Measurements from ENCODE around the gene GLG1.

The GLG1 gene

GRCh38 chr16:74500907-74501306 is 106.0 kb downstream of the GLG1 start:
- no peaks in the 10 kb centered on the region for H3K9me3 ChIP-seq (ENCODE audit: control insufficient read depth, low read length)
- 92 to 100% methylated on average over 2 of the region's 3 CpGs for WGBS, 2 experiments (ENCODE audit: insufficient coverage in 2 of 2)
- H3K27ac ChIP-seq (ENCODE audit: low read depth, low read length, severe bottlenecking): no peak overlapping the region
- H3K36me3 ChIP-seq (ENCODE audit: control insufficient read depth, insufficient read depth, low read length): peaks cover 22% of the 10 kb centered on the region
- H3K4me3 ChIP-seq (ENCODE audit: extremely low read depth, insufficient read depth, low read length, poor library complexity, severe bottlenecking): no peak overlapping the region
- no peaks in the 10 kb centered on the region for H3K4me1 ChIP-seq (ENCODE audit: control insufficient read depth, insufficient read depth, low read length, poor library complexity, severe bottlenecking)

DNA sequence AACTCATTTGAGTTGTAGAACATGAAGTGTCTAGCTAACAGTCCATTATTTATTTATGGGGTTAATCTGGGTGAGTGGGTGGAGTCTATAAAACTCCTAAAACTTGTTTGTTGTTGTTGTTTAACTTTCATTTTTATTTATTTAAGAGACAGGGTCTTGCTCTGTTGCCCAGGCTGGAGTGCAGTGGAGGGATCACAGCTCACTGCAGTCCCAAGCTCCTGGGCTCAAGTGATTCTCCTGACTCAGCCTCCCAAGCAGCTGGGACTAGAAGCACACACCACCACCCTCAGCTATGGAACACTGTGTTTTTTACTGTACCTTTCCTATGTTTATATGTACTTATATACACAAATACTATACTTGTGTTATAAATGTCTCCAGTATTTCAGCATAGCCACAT is 107.8 kb downstream of the GLG1 start:
- no peak overlapping the region for H3K27ac ChIP-seq (ENCODE audit: low read depth, low read length, severe bottlenecking)
- peaks cover 39% of the 10 kb centered on the region for H3K36me3 ChIP-seq (ENCODE audit: control insufficient read depth, insufficient read depth, low read length)
- no peaks in the 10 kb centered on the region for H3K9me3 ChIP-seq (ENCODE audit: control insufficient read depth, low read length)
- no peaks in the 10 kb centered on the region for H3K4me1 ChIP-seq (ENCODE audit: control insufficient read depth, insufficient read depth, low read length, poor library complexity, severe bottlenecking)
- H3K4me3 ChIP-seq (ENCODE audit: extremely low read depth, insufficient read depth, low read length, poor library complexity, severe bottlenecking): no peak overlapping the region

GRCh38 chr16:74497761-74498160 is 109.2 kb downstream of the GLG1 start:
- no peaks in the 10 kb centered on the region for H3K9me3 ChIP-seq (ENCODE audit: control insufficient read depth, low read length)
- WGBS, 2 experiments (ENCODE audit: insufficient coverage in 2 of 2): 94 to 100% methylated on average over 2 of the region's 3 CpGs

GRCh38 chr16:74496054-74496453 is 110.9 kb downstream of the GLG1 start:
- 91 to 100% methylated on average over 1 of the region's 3 CpGs for WGBS, 2 experiments (ENCODE audit: insufficient coverage in 2 of 2)
- Histone ChIP-seq H3K4me1 (ENCODE audit: control insufficient read depth, insufficient read depth, low read length, poor library complexity, severe bottlenecking) (no peaks in the 10 kb centered on the region), H3K4me3 (ENCODE audit: extremely low read depth, insufficient read depth, low read length, poor library complexity, severe bottlenecking) (no peak overlapping the region), H3K9me3 (ENCODE audit: control insufficient read depth, low read length) (no peaks in the 10 kb centered on the region), H3K27ac (ENCODE audit: low read depth, low read length, severe bottlenecking) (no peak overlapping the region), H3K36me3 (ENCODE audit: control insufficient read depth, insufficient read depth, low read length) (peaks cover 41% of the 10 kb centered on the region)

More at GRCh38 chr16:74497761-74498160, 109.2 kb downstream of the GLG1 start:
- no peaks in the 10 kb centered on the region for H3K4me1 ChIP-seq (ENCODE audit: control insufficient read depth, insufficient read depth, low read length, poor library complexity, severe bottlenecking)
- no peak overlapping the region for H3K4me3 ChIP-seq (ENCODE audit: extremely low read depth, insufficient read depth, low read length, poor library complexity, severe bottlenecking)
- H3K27ac ChIP-seq (ENCODE audit: low read depth, low read length, severe bottlenecking): no peak overlapping the region
- peaks cover 43% of the 10 kb centered on the region for H3K36me3 ChIP-seq (ENCODE audit: control insufficient read depth, insufficient read depth, low read length)

DNA sequence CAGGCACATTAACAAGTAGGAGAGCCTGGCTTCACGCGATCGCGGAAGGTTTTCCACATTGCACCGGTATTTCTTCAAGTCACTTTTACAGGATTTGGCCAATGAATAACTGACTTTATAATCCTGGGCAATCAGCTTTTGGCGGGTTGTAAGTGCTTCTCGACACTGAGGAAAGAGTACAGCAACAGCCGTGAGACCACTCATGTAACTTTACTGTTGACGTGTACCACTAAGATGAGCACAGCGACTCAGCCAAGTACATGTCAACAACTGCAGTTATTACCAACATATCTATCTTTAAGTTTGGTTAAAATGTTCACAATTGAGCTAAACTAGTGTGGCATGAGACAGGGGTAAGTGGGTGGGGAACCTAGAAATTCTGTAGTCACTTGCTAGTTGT is 113.9 kb downstream of the GLG1 start:
- Histone ChIP-seq H3K4me1 (ENCODE audit: control insufficient read depth, insufficient read depth, low read length, poor library complexity, severe bottlenecking) (no peaks in the 10 kb centered on the region), H3K4me3 (ENCODE audit: extremely low read depth, insufficient read depth, low read length, poor library complexity, severe bottlenecking) (no peak overlapping the region), H3K9me3 (ENCODE audit: control insufficient read depth, low read length) (no peaks in the 10 kb centered on the region), H3K27ac (ENCODE audit: low read depth, low read length, severe bottlenecking) (no peak overlapping the region), H3K36me3 (ENCODE audit: control insufficient read depth, insufficient read depth, low read length) (peaks cover 58% of the 10 kb centered on the region)
- 95 to 96% methylated on average over 9 to 10 of the region's 10 CpGs for WGBS, 2 experiments (ENCODE audit: insufficient coverage in 2 of 2)

- H3K4me3 ChIP-seq (ENCODE audit: extremely low read depth, insufficient read depth, low read length, poor library complexity, severe bottlenecking): no peak overlapping the region
- H3K4me1 ChIP-seq (ENCODE audit: control insufficient read depth, insufficient read depth, low read length, poor library complexity, severe bottlenecking): no peaks in the 10 kb centered on the region
- no peak overlapping the region for H3K27ac ChIP-seq (ENCODE audit: low read depth, low read length, severe bottlenecking)
- H3K9me3 ChIP-seq (ENCODE audit: control insufficient read depth, low read length): no peaks in the 10 kb centered on the region
- 83 to 86% methylated on average over 3 to 4 of the region's 9 CpGs for WGBS, 2 experiments (ENCODE audit: insufficient coverage in 2 of 2)
- peaks cover 68% of the 10 kb centered on the region for H3K36me3 ChIP-seq (ENCODE audit: control insufficient read depth, insufficient read depth, low read length)
Observed at GRCh38 chr16:74487634-74488495, 119.0 kb downstream of the GLG1 start.

DNA sequence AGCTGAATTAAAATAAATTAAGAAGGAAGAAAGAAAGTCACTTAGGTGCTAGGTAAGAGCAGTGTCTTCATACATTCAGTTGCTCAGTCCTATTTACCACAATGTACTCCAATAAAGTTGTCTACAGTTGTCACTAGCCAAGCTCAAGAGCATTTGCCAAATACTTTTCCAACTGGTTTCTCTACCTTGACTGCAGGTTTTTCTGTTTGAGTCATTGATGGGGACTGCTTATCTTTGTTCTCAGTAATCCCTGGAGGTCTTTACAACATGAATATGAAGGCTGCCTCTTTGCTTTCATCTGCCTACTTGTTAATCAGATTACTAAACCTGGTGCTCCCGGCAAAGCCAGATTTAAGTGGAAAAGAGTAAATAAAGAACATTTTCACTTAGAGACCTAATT is 121.0 kb downstream of the GLG1 start:
- H3K4me3 ChIP-seq (ENCODE audit: extremely low read depth, insufficient read depth, low read length, poor library complexity, severe bottlenecking): no peak overlapping the region
- H3K36me3 ChIP-seq (ENCODE audit: control insufficient read depth, insufficient read depth, low read length): peaks cover 64% of the 10 kb centered on the region
- no peak overlapping the region for H3K27ac ChIP-seq (ENCODE audit: low read depth, low read length, severe bottlenecking)
- no peaks in the 10 kb centered on the region for H3K9me3 ChIP-seq (ENCODE audit: control insufficient read depth, low read length)
- H3K4me1 ChIP-seq (ENCODE audit: control insufficient read depth, insufficient read depth, low read length, poor library complexity, severe bottlenecking): no peaks in the 10 kb centered on the region
- no CpG with 5 or more reads among the region's 1 CpG for WGBS, 2 experiments (ENCODE audit: insufficient coverage in 2 of 2)

DNA sequence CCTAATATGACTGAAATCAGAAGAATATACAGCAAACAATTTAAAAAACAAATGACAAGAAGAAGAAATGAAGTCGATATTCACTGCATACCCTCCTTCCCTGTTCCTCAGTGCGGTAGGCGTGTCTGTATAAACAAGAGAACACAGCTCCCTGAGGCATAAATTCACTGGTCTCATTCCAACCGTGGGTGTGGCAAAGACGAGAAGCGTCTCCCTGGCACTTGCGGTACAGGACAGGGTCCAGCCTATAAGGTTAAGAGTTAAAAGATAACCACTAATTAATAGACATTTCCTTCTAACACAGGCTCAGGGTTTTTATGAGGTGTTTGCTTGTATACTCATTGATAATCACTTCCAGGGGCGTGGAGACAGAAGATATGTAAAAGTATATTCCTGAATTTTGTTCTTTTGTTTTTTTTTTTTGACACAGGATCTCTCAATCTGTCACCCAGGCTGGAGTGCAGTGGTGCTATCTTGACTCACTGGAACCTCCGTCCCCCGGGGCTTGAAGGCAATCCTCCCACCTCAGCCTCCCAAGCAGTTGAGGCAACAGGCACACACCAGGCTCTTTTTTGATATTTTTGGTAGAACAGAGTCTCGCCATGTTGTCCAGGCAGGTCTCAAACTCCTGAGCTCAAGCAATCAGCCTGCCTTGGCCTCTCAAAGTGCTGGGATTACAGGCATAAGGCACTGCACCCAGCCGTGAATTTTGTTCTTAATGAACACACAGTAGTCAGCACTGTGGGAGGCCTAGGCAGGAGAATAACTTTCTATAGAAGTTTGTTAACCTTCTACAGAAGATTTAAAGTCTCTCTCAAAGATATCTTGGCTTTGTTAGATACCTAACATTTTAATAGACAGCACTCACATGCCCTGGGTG is 126.5 kb downstream of the GLG1 start:
- Histone ChIP-seq H3K36me3 (ENCODE audit: control insufficient read depth, insufficient read depth, low read length) (peaks cover 73% of the 10 kb centered on the region), H3K4me3 (ENCODE audit: extremely low read depth, insufficient read depth, low read length, poor library complexity, severe bottlenecking) (no peak overlapping the region), H3K4me1 (ENCODE audit: control insufficient read depth, insufficient read depth, low read length, poor library complexity, severe bottlenecking) (peaks cover 10% of the 10 kb centered on the region), H3K27ac (ENCODE audit: low read depth, low read length, severe bottlenecking) (peak overlapping the region; percentile 33), H3K9me3 (ENCODE audit: control insufficient read depth, low read length) (no peaks in the 10 kb centered on the region)
- WGBS, 2 experiments (ENCODE audit: insufficient coverage in 2 of 2): 90 to 96% methylated on average over 6 of the region's 12 CpGs

DNA sequence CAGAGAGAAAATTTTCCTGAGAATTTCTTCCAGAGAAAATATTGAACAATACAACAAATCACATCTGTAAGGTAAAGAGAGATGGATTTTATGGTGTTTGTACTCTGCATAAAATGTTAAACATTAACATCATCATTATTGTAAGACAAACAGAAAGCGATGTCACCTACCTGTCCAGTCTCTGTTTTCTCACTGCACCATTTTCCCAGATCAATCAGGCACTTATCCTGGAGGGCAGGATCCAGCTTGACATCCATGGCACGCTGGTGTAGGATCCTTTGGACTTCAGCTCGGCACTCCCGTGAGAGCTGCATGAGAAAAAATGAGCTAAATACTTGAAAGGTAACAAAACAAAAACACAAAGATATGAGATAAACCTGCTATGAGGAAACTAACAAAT is 129.7 kb downstream of the GLG1 start:
- Histone ChIP-seq H3K9me3 (ENCODE audit: control insufficient read depth, low read length) (no peaks in the 10 kb centered on the region), H3K27ac (ENCODE audit: low read depth, low read length, severe bottlenecking) (no peak overlapping the region), H3K36me3 (ENCODE audit: control insufficient read depth, insufficient read depth, low read length) (peaks cover 79% of the 10 kb centered on the region), H3K4me1 (ENCODE audit: control insufficient read depth, insufficient read depth, low read length, poor library complexity, severe bottlenecking) (peaks cover 10% of the 10 kb centered on the region), H3K4me3 (ENCODE audit: extremely low read depth, insufficient read depth, low read length, poor library complexity, severe bottlenecking) (no peak overlapping the region)
- 97 to 100% methylated on average over 1 to 4 of the region's 4 CpGs for WGBS, 2 experiments (ENCODE audit: insufficient coverage in 2 of 2)

DNA sequence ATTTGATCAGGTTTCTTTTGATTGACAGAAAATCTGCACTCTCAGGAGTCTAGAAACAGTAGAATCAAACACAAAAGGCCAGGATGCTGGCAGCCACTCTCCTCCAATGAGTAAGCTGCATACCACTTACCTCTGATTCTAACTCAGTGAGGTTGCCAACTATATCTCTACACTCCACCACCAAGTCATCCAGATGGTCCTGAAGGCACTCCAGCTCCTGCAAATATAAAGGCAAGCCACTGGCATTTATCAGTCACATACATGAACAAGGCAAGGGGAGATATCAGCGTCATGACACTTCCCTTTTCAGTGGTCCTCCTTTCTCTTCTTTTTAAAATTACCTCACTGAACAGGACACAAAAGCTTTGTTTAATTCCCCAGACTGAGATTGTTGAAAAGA is 132.5 kb downstream of the GLG1 start:
- no peaks in the 10 kb centered on the region for H3K9me3 ChIP-seq (ENCODE audit: control insufficient read depth, low read length)
- H3K4me1 ChIP-seq (ENCODE audit: control insufficient read depth, insufficient read depth, low read length, poor library complexity, severe bottlenecking): no peaks in the 10 kb centered on the region
- WGBS, 2 experiments (ENCODE audit: insufficient coverage in 2 of 2): no CpG with 5 or more reads among the region's 1 CpG
- H3K4me3 ChIP-seq (ENCODE audit: extremely low read depth, insufficient read depth, low read length, poor library complexity, severe bottlenecking): no peak overlapping the region
- no peak overlapping the region for H3K27ac ChIP-seq (ENCODE audit: low read depth, low read length, severe bottlenecking)
- H3K36me3 ChIP-seq (ENCODE audit: control insufficient read depth, insufficient read depth, low read length): peaks cover 83% of the 10 kb centered on the region

All from mesodermal cell (in vitro differentiated cells).